ENCODE measurements around the gene RPS6KA4.

DNA sequence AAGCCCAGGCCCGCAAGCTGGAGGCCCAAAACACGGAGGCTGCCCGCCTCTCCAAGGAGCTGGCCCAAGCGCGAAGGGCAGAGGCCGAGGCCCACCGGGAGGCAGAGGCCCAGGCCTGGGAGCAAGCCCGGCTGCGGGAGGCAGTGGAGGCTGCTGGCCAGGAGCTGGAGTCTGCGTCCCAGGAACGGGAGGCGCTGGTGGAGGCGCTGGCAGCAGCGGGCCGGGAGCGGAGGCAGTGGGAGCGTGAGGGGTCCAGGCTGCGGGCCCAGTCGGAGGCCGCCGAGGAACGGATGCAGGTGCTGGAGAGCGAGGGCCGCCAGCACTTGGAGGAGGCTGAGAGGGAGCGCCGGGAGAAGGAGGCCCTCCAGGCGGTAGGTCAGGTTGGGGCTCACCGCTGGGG lies 14.2 kb upstream of the RPS6KA4 start:
- TF ChIP-seq, protein P1, sequence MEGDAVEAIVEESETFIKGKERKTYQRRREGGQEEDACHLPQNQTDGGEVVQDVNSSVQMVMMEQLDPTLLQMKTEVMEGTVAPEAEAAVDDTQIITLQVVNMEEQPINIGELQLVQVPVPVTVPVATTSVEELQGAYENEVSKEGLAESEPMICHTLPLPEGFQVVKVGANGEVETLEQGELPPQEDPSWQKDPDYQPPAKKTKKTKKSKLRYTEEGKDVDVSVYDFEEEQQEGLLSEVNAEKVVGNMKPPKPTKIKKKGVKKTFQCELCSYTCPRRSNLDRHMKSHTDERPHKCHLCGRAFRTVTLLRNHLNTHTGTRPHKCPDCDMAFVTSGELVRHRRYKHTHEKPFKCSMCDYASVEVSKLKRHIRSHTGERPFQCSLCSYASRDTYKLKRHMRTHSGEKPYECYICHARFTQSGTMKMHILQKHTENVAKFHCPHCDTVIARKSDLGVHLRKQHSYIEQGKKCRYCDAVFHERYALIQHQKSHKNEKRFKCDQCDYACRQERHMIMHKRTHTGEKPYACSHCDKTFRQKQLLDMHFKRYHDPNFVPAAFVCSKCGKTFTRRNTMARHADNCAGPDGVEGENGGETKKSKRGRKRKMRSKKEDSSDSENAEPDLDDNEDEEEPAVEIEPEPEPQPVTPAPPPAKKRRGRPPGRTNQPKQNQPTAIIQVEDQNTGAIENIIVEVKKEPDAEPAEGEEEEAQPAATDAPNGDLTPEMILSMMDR (conservative IDR thresholded peaks at IDR 0.05 in 1 of 2, IDR thresholded peaks at IDR 0.05 in 1 of 2; ENCODE audit: extremely low read depth in 1 of 2, insufficient read depth in 1 of 2, low read depth in 1 of 2, low read length in 2 of 2) = no peak
- TF ChIP-seq EZH2 (IDR thresholded peaks at IDR 0.05; ENCODE audit: borderline replicate concordance, low read length) = no peak
